Measurements from ENCODE around the gene BNC2. TPM values are rescaled to one million over a fixed set of nuclear protein-coding genes. Genes with fewer than 3 reads are reported as not detected.

The BNC2 gene
- total and polyA plus RNA-seq, 2 of the 4 experiments (the other 2 are of a cell fraction), result 15.5 to 45.2 TPM

GRCh38 chr9:16521868-16522411 is 348.5 kb downstream of the BNC2 start:
- peaks cover 13% of the 10 kb centered on the region for H3K4me1 ChIP-seq (ENCODE audit: control insufficient read depth, insufficient read depth, low read length)
- no peak overlapping the region for H2AFZ ChIP-seq (replicated peaks; ENCODE audit: low read length, poor library complexity)
- DNase-seq (peak; percentile 94), ATAC-seq (ENCODE audit: low read depth) (peak; percentile 92)
- ChIA-PET CTCF (interaction anchor here (0.6 kb wide), 1 partner anchor 38 kb away, joined by 3 read pairs; no protein-coding TSS in a partner anchor), POLR2A (ENCODE audit: unreplicated experiment) (interaction anchor here (0.8 kb wide), 1 partner anchor 16 kb away, joined by 3 read pairs; no protein-coding TSS in a partner anchor)
- intact Hi-C loops (cut with micrococcal nuclease), result no loop called here
- H2BK20ac ChIP-seq (ENCODE audit: low read depth, low read length), result peak overlapping the region; percentile 75
- peak overlapping the region; percentile 49 for H3K18ac ChIP-seq (ENCODE audit: low read depth, low read length)
- peak overlapping the region; percentile 44 for H2AK5ac ChIP-seq (ENCODE audit: low read depth, low read length)
- peak overlapping the region; percentile 61; the same call in 1 of the 3 replicates for H2BK15ac ChIP-seq (ENCODE audit: low read depth, low read length)
- peak overlapping the region; percentile 5 for H2AK9ac ChIP-seq (replicated peaks; ENCODE audit: low read depth, low read length, poor library complexity)
- H2BK5ac ChIP-seq (ENCODE audit: low read depth, low read length, poor library complexity, severe bottlenecking), result peak overlapping the region; percentile 78
- no peaks in the 10 kb centered on the region for H3K36me3 ChIP-seq (ENCODE audit: control insufficient read depth, insufficient read depth, low read length)
- peak overlapping the region; percentile 77 for H3K14ac ChIP-seq (replicated peaks; ENCODE audit: low read depth, low read length)
- H4K8ac ChIP-seq (ENCODE audit: low read depth in 2 of 2, low read length in 2 of 2), result peak overlapping the region; percentile 40 to 72; a peak in 3 of 4 replicates
- dilution Hi-C loops (cut with HindIII; ENCODE audit: low sequenced_read_pairs, unreplicated experiment), result no loop called here
- peak; percentile 55; the same call in 1 of the 2 replicates for TF ChIP-seq MXI1 (IDR thresholded peaks at IDR 0.05; ENCODE audit: borderline replicate concordance, low read depth, low read length)
- no peak for TF ChIP-seq ELK1 (IDR thresholded peaks at IDR 0.05; ENCODE audit: borderline replicate concordance, low read depth, low read length)
- peak; percentile 74 for TF ChIP-seq MAZ (IDR thresholded peaks at IDR 0.05; ENCODE audit: borderline replicate concordance, low read depth, low read length)
- no peak for TF ChIP-seq SMC3 (IDR thresholded peaks at IDR 0.05; ENCODE audit: low read depth, low read length)
- TF ChIP-seq MAFK (IDR thresholded peaks at IDR 0.05; ENCODE audit: low read depth, low read length), result peak; percentile 32
- peak; percentile 33; the same call in 1 of the 2 replicates for TF ChIP-seq FOS (IDR thresholded peaks at IDR 0.05; ENCODE audit: low read depth, low read length)
- TF ChIP-seq POLR2A (IDR thresholded peaks at IDR 0.05; ENCODE audit: low read depth, low read length), result no peak
- no peaks in the 10 kb centered on the region for H3K27me3 ChIP-seq (ENCODE audit: control insufficient read depth, insufficient read depth, low read length)
- no peaks in the 10 kb centered on the region for H3K9me3 ChIP-seq (ENCODE audit: control insufficient read depth, insufficient read depth, low read length)
- peak overlapping the region; percentile 8 for H4K5ac ChIP-seq (ENCODE audit: low read depth, low read length)
- H3K4me3 ChIP-seq (ENCODE audit: insufficient read depth, low read depth, low read length), result no peak overlapping the region; the same call in 1 of the 2 replicates
- H3K23ac ChIP-seq (ENCODE audit: low read depth, low read length), result peak overlapping the region; percentile 75; the same call in 1 of the 2 replicates
- peak overlapping the region; percentile 63; the same call in 1 of the 2 replicates for H3K56ac ChIP-seq (ENCODE audit: extremely low read depth, insufficient read depth, low read length)
- BruUV-seq (replicated peaks), result no TSS peak
- peak overlapping the region; percentile 80 for H2BK120ac ChIP-seq (ENCODE audit: low read depth, low read length)
- H3K4me2 ChIP-seq (ENCODE audit: low read depth, low read length), result peak overlapping the region; percentile 62
- no CpG with 5 or more reads among the region's 3 CpGs for WGBS, 2 experiments (ENCODE audit: extremely low coverage in 2 of 2, insufficient read length in 1 of 2)
- peak overlapping the region; percentile 59 for H3K9ac ChIP-seq (ENCODE audit: low read depth, low read length)
- H4K20me1 ChIP-seq (ENCODE audit: insufficient read depth, low read length), result no peaks in the 10 kb centered on the region; the same call in 1 of the 2 replicates
- in situ Hi-C loops (cut with MboI; ENCODE audit: low sequenced_read_pairs), result no loop called here
- peaks cover 10 to 47% of the 10 kb centered on the region in 2 experiments; a peak in 2 of 4 replicates for H3K79me1 ChIP-seq (ENCODE audit: low read depth in 1 of 2, low read length in 2 of 2)
- H3K9me1 ChIP-seq (ENCODE audit: insufficient read depth, low read length), result no peaks in the 10 kb centered on the region
- peak overlapping the region; percentile 90 for H3K27ac ChIP-seq (ENCODE audit: insufficient read depth, low read length)
- peak overlapping the region; percentile 84 for H4K91ac ChIP-seq (ENCODE audit: insufficient read depth, low read depth, low read length)
- H3K4ac ChIP-seq (ENCODE audit: low read depth, low read length), result peak overlapping the region; percentile 80
